Subcutaneous abdominal adipose tissue (tissue), 5 donors: ENCODE data around the gene SNRPA.
A peak's percentile ranks its signal among the peaks of the same experiment; 100 is the strongest.
"Not testable (repeated sequence)": the region's sequence is repeated elsewhere in the genome, so short reads cannot be mapped to it uniquely, and the experiment has no call there.

ENCODE experiments used
- H3K27ac ChIP-seq: one replicate; pipeline ENCODE4 v1.7.0; 2013; ENCODE audit warnings: low read depth, mild to moderate bottlenecking, inconsistent platforms, low read length, moderate library complexity
- H3K27me3 ChIP-seq, 5 donors: one replicate each; pipeline ENCODE4 v1.7.0; 2013; ENCODE audit warnings: low read length in 5 of 5, inconsistent platforms in 1 of 5; ENCODE audit not compliant: control insufficient read depth in 5 of 5, insufficient read depth in 4 of 5
- H3K36me3 ChIP-seq, 5 donors: one replicate each; pipeline ENCODE4 v1.7.0; 2013; ENCODE audit warnings: low read length in 5 of 5; ENCODE audit not compliant: control insufficient read depth in 5 of 5, insufficient read depth in 5 of 5
- H3K4me1 ChIP-seq, 5 donors: one replicate each; pipeline ENCODE4 v1.7.0; 2013; ENCODE audit warnings: low read length in 5 of 5, mild to moderate bottlenecking in 3 of 5, moderate library complexity in 1 of 5; ENCODE audit not compliant: control insufficient read depth in 5 of 5, insufficient read depth in 5 of 5
- H3K4me3 ChIP-seq, 5 donors: one replicate each; pipeline ENCODE4 v1.7.0; 2013; ENCODE audit warnings: low read length in 5 of 5, low read depth in 1 of 5
- H3K9ac ChIP-seq, 5 donors: one replicate each; pipeline ENCODE4 v1.7.0; 2013; ENCODE audit warnings: low read length in 5 of 5, mild to moderate bottlenecking in 4 of 5, moderate library complexity in 3 of 5
- H3K9me3 ChIP-seq, 5 donors: one replicate each; pipeline ENCODE4 v1.7.0; 2013; ENCODE audit warnings: low read length in 5 of 5; ENCODE audit not compliant: control insufficient read depth in 5 of 5
- donor health status: healthy.
- donor health status: healthy.
- donor health status: healthy.
- donor health status: healthy.
- donor health status: healthy.

The SNRPA gene

GRCh38 chr19:40784146-40784545 is 33.1 kb downstream of the SNRPA start:
- H3K9ac ChIP-seq, H3K27ac ChIP-seq, H3K27me3 ChIP-seq, H3K4me1 ChIP-seq, H3K9me3 ChIP-seq, H3K4me3 ChIP-seq: not testable (repeated sequence)
- peaks cover 0 to 35% (median 23%) of the 10 kb centered on the region in 5 donors for H3K36me3 ChIP-seq

- no peaks in the 10 kb centered on the region for H3K9me3 ChIP-seq
- H3K9ac ChIP-seq = no peak overlapping the region
- H3K36me3 ChIP-seq = peaks cover 0 to 39% (median 29%) of the 10 kb centered on the region in 5 donors
- no peaks in the 10 kb centered on the region for H3K4me1 ChIP-seq
- H3K27ac ChIP-seq = no peak overlapping the region
- no peak overlapping the region for H3K4me3 ChIP-seq
- no peaks in the 10 kb centered on the region for H3K27me3 ChIP-seq
Observed at GRCh38 chr19:40785526-40785925, 34.5 kb downstream of the SNRPA start.

- no peak overlapping the region for H3K9ac ChIP-seq
- H3K9me3 ChIP-seq = no peaks in the 10 kb centered on the region
- H3K27me3 ChIP-seq = no peaks in the 10 kb centered on the region
- peaks cover 0 to 42% (median 32%) of the 10 kb centered on the region in 5 donors for H3K36me3 ChIP-seq
- H3K27ac ChIP-seq = no peak overlapping the region
- peaks cover 0 to under 1% (median 0%) of the 10 kb centered on the region in 5 donors for H3K4me1 ChIP-seq
- no peak overlapping the region for H3K4me3 ChIP-seq
Observed at GRCh38 chr19:40786060-40787037, 35.3 kb downstream of the SNRPA start.

GRCh38 chr19:40791349-40791748 is 40.3 kb downstream of the SNRPA start:
- no peak overlapping the region for H3K9ac ChIP-seq
- H3K4me3 ChIP-seq = no peak overlapping the region
- H3K9me3 ChIP-seq = no peaks in the 10 kb centered on the region
- peaks cover 0 to 19% (median 11%) of the 10 kb centered on the region in 5 donors for H3K4me1 ChIP-seq
- H3K27me3 ChIP-seq = no peaks in the 10 kb centered on the region
- no peak overlapping the region for H3K27ac ChIP-seq
- H3K36me3 ChIP-seq = peaks cover 0 to 45% (median 20%) of the 10 kb centered on the region in 5 donors

GRCh38 chr19:40791996-40792395 is 41.0 kb downstream of the SNRPA start:
- H3K27me3 ChIP-seq = no peaks in the 10 kb centered on the region
- peaks cover 0 to 38% (median 15%) of the 10 kb centered on the region in 5 donors for H3K36me3 ChIP-seq
- no peaks in the 10 kb centered on the region for H3K9me3 ChIP-seq
- H3K4me1 ChIP-seq = peaks cover 0 to 19% (median 11%) of the 10 kb centered on the region in 5 donors
- peak overlapping the region; percentile 11 for H3K27ac ChIP-seq
- H3K9ac ChIP-seq = peak overlapping the region in 1 of 5 donors; percentile 25
- no peak overlapping the region for H3K4me3 ChIP-seq

GRCh38 chr19:40797166-40797962 is 46.4 kb downstream of the SNRPA start:
- peak overlapping the region in 1 of 5 donors; percentile 54 for H3K9ac ChIP-seq
- H3K4me1 ChIP-seq = peaks cover 17 to 43% (median 39%) of the 10 kb centered on the region in 5 donors
- peak overlapping the region in 3 of 5 donors; percentile 74 to 88 (median 77) for H3K4me3 ChIP-seq
- H3K27ac ChIP-seq = peak overlapping the region; percentile 90
- H3K27me3 ChIP-seq = no peaks in the 10 kb centered on the region
- H3K9me3 ChIP-seq = no peaks in the 10 kb centered on the region
- peaks cover 0 to 27% (median 19%) of the 10 kb centered on the region in 5 donors for H3K36me3 ChIP-seq

GRCh38 chr19:40797963-40798682 is 47.1 kb downstream of the SNRPA start:
- Histone ChIP-seq H3K27me3 (no peaks in the 10 kb centered on the region), H3K27ac (peak overlapping the region; percentile 90), H3K9me3 (no peaks in the 10 kb centered on the region), H3K9ac (peak overlapping the region; percentile 54 to 82 (median 73)), H3K36me3 (peaks cover 0 to 20% (median 19%) of the 10 kb centered on the region in 5 donors), H3K4me1 (peaks cover 22 to 43% (median 42%) of the 10 kb centered on the region in 5 donors), H3K4me3 (peak overlapping the region; percentile 55 to 88 (median 75))

GRCh38 chr19:40798683-40799557 is 47.9 kb downstream of the SNRPA start, which contains the start of gene EGLN2:
Gene EGLN2 (plus strand): TSS chr19:40799191. CDS start chr19:40800573, 1,382 bp downstream.
- H3K27me3 ChIP-seq = no peaks in the 10 kb centered on the region
- peaks cover 0 to 24% (median 20%) of the 10 kb centered on the region in 5 donors for H3K36me3 ChIP-seq
- peak within 1 kb of the TSS; percentile 72 to 90 (median 82) for H3K9ac ChIP-seq
- H3K4me1 ChIP-seq = peaks cover 29 to 51% (median 50%) of the 10 kb centered on the region in 5 donors
- H3K4me3 ChIP-seq = peak within 1 kb of the TSS; percentile 79 to 91 (median 83)
- no peaks in the 10 kb centered on the region for H3K9me3 ChIP-seq
- peak within 1 kb of the TSS; percentile 90 for H3K27ac ChIP-seq
